Activated CD4-positive, alpha-beta T cell treated with anti-CD3 and anti-CD28 coated beads, Interleukin-2, amount 10 ng/mL, durations not matched to agents 7 days and 5 days (primary cell): ENCODE data around the gene MIER1. TPM values are rescaled to one million over a fixed set of nuclear protein-coding genes. Genes with fewer than 3 reads are reported as not detected.

ENCODE experiments used
- CTCF ChIA-PET: fragments of 350-600 bp; sonication (Branson Sonifier 250); formaldehyde crosslinking; loops from one replicate; lab custom pipeline; 2021; ENCODE audit warnings: antibody characterized with exemption; lab: Charles Lee
- POLR2A ChIA-PET: fragments of 350-600 bp; sonication (Branson Sonifier 250); formaldehyde crosslinking; loops from one replicate; lab custom pipeline; 2021; ENCODE audit warnings: antibody characterized with exemption; lab: Charles Lee
- DNase-seq: peaks from one replicate; pipeline ENCODE4 v3.0.0-alpha.2; 2020
- H3K27ac Mint-ChIP-seq: one replicate; pipeline ENCODE4 v1.8.0; 2021; ENCODE audit warnings: mild to moderate bottlenecking, moderate library complexity, mixed read lengths
- H3K27me3 Mint-ChIP-seq: one replicate; pipeline ENCODE4 v1.8.0; 2021; ENCODE audit warnings: mixed read lengths
- H3K36me3 Mint-ChIP-seq: one replicate; pipeline ENCODE4 v1.8.0; 2021; ENCODE audit warnings: low read depth, mixed read lengths
- H3K4me1 Mint-ChIP-seq: one replicate; pipeline ENCODE4 v1.8.0; 2021; ENCODE audit warnings: mixed read lengths
- H3K4me3 Mint-ChIP-seq: one replicate; pipeline ENCODE4 v1.8.0; 2021; ENCODE audit warnings: mild to moderate bottlenecking, moderate library complexity, mixed read lengths
- H3K9me3 Mint-ChIP-seq: one replicate; pipeline ENCODE4 v1.8.0; 2021; ENCODE audit warnings: mixed read lengths
- total RNA-seq, 2 experiments: library from RNA; stranded (reverse); gene quantifications; one replicate each; pipeline ENCODE4 v1.2.3, GENCODE V29; 2021

MIER1 gene
- total RNA-seq, 2 experiments from 2014 or later = 54.2 to 56.9 TPM

DNA sequence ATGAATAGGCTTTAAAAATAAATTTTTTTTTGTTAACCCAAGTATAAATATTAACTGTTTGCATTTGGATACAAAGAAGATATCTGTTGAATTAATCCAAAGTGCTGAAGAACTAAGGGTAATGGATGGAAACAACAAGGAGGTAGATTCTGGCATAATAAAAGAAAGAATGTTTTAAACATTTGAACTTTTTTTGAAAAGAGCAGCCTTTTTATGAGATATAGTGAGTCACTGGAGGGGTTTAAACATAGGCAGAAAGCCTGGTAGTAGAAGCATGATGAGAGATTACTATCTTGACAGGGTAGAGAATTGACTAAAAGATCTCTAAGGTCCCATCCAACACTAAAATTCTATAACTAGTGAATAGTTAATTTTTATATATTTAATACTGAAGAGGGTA is 2.7 kb downstream of the MIER1 start:
- Mint-ChIP-seq H3K4me3 (no peak overlapping the region), H3K9me3 (no peaks in the 10 kb centered on the region), H3K27ac (no peak overlapping the region), H3K27me3 (no peaks in the 10 kb centered on the region), H3K36me3 (peaks cover 16% of the 10 kb centered on the region), H3K4me1 (peaks cover 52% of the 10 kb centered on the region)
- POLR2A ChIA-PET = no interaction called here
- CTCF ChIA-PET = no interaction called here
- DNase-seq = no peak

DNA sequence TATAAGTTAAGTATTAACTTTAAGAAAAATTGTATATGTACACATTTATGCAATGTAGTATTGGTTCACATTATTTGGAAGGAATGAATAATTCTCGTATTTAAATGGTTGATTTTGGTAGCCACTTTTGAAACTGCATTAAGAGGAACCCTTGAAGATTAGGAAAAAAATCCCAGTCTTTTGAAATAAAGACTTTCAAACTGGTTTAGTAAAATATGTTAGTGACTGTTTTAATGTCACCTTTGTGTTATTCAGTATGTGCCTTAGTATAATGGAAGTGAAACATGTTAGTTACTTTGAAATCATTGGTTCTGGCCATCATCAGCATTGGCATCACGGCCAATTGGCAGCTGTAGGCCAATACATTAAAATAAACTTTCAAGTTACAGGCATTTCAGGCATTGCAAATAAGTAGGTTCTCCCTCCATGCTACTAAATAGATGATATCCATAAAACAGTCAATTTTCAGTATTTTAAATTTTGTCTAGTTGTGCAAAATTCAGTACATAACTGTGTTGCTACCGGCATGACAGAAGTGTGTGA is 4.4 kb downstream of the MIER1 start:
- ChIA-PET POLR2A (no interaction called here), CTCF (no interaction called here)
- Mint-ChIP-seq H3K36me3 (peaks cover 16% of the 10 kb centered on the region), H3K4me3 (peak overlapping the region; percentile 83), H3K4me1 (peaks cover 56% of the 10 kb centered on the region), H3K27ac (peak overlapping the region; percentile 89), H3K27me3 (no peaks in the 10 kb centered on the region), H3K9me3 (no peaks in the 10 kb centered on the region)
- no peak for DNase-seq

DNA sequence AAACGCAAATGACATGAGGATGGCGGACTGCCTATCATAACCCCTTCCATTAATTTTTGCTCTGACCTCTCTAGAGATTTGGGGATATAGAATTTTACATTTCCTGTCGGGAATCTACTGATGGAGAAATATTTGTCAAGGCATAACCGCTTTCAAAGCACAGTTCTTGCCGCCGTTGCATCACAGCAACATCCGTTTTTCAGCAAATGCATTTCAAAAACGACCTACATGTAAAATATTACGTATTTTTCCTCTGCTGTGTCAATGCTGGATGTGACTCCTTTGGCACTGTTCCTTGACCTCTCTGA is 4.9 kb downstream of the MIER1 start:
- H3K27ac Mint-ChIP-seq = peak overlapping the region; percentile 89
- POLR2A ChIA-PET = no interaction called here
- peaks cover 16% of the 10 kb centered on the region for H3K36me3 Mint-ChIP-seq
- H3K4me3 Mint-ChIP-seq = peak overlapping the region; percentile 83
- H3K9me3 Mint-ChIP-seq = no peaks in the 10 kb centered on the region
- CTCF ChIA-PET = interaction anchor here (1.6 kb wide), 1 partner anchor 16 kb away, joined by 4 read pairs; no protein-coding TSS in a partner anchor
- H3K27me3 Mint-ChIP-seq = no peaks in the 10 kb centered on the region
- no peak for DNase-seq
- peaks cover 56% of the 10 kb centered on the region for H3K4me1 Mint-ChIP-seq

DNA sequence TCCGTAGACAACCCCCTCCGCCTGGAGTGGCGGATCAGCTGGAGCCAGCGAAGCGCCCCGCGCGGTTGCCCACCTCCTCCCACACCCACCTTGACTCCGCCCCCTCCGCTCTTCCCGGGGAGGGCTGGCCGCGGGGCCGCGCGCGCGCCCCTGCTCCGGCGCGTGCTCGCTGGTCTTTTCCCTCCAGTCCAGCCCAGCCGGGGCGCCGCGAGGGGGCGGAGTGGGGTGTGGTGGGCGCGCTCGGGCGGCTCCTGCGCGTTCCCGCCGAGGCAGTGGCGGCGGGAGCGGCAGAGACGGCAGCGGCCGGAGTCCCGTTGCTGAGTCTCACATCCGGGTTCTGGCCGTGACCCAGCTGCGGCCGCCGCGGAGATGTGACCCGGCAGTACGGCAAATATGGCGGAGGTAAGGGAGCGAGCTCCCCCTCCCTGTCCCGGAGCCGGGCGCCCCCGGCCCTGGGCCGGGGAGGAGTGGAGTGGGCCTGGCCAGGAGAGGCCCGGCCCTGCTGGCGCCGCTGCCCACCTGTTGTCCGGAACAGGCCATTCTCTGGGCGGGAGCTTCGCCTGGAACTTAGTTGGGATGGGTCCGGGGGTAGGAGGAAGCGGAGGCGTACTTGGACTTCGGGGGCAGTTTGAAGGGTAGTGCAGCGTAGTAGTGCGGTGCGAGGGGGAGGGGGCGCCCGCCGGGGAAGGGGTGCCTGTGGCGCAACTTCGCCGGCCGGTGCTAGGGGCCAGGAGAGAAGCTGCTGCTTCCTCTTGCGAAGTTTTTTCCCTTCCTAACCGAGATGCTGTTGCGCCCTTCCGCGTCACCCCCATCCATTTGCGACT is 5.4 kb downstream of the MIER1 start:
- Mint-ChIP-seq H3K27ac (peak overlapping the region; percentile 89), H3K4me1 (peaks cover 61% of the 10 kb centered on the region), H3K27me3 (no peaks in the 10 kb centered on the region), H3K9me3 (no peaks in the 10 kb centered on the region), H3K36me3 (peaks cover 16% of the 10 kb centered on the region), H3K4me3 (peak overlapping the region; percentile 83)
- peak; percentile 92 for DNase-seq
- ChIA-PET POLR2A (no interaction called here), CTCF (interaction anchor here (0.6 to 1.6 kb wide), 4 partner anchors 8 to 173 kb away, joined by 3 to 4 read pairs (median 3); no protein-coding TSS in a partner anchor)

DNA sequence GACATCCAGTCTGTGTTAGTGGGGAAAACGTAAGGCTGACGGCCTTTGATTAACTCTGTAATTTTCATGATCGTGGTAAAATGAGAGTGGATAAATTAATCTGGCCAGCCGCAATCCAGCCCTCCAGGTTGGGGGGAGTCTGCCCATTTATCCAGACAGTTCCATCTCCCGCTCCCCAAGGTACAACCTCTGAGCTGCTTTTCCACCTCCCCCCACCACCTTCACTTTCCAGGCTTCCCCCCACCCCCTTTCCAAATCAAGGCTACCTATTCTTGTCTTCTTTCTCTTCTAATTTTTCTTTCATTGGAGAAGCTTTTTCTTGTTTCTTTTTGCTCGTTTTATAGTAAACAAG is 6.0 kb downstream of the MIER1 start:
- peak overlapping the region; percentile 89 for H3K27ac Mint-ChIP-seq
- H3K27me3 Mint-ChIP-seq = no peaks in the 10 kb centered on the region
- H3K9me3 Mint-ChIP-seq = no peaks in the 10 kb centered on the region
- H3K4me3 Mint-ChIP-seq = peak overlapping the region; percentile 83
- peaks cover 64% of the 10 kb centered on the region for H3K4me1 Mint-ChIP-seq
- H3K36me3 Mint-ChIP-seq = peaks cover 19% of the 10 kb centered on the region
- ChIA-PET CTCF (interaction anchor here (0.6 to 1.6 kb wide), 3 partner anchors 7 to 100 kb away, joined by 3 to 4 read pairs (median 3); no protein-coding TSS in a partner anchor), POLR2A (no interaction called here)
- no peak for DNase-seq

DNA sequence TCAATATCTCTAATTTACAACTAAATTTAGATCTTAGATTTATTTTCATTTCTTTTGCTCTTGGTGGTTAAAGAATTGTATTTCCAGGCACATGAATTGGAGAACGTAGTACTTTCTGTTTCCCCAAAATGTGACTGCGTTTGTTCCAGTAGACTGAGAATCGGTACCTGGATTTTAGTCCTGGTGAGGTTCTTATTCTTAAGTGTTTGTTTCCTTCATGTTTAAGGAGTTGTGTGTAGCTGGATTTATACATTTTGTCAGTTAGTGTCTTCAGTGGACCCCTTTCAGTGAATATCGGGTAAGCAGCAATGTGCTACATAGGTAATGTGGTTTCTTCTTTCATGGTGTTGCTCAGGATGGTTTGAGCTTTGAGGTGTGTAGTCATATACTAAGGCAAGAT is 6.8 kb downstream of the MIER1 start:
- H3K4me3 Mint-ChIP-seq = peak overlapping the region; percentile 83
- H3K36me3 Mint-ChIP-seq = peaks cover 21% of the 10 kb centered on the region
- CTCF ChIA-PET = interaction anchor here (0.9 kb wide), 1 partner anchor 17 kb away, joined by 3 read pairs; no protein-coding TSS in a partner anchor
- H3K4me1 Mint-ChIP-seq = peaks cover 62% of the 10 kb centered on the region
- no peaks in the 10 kb centered on the region for H3K9me3 Mint-ChIP-seq
- peak; percentile 16 for DNase-seq
- peak overlapping the region; percentile 89 for H3K27ac Mint-ChIP-seq
- POLR2A ChIA-PET = no interaction called here
- H3K27me3 Mint-ChIP-seq = no peaks in the 10 kb centered on the region

DNA sequence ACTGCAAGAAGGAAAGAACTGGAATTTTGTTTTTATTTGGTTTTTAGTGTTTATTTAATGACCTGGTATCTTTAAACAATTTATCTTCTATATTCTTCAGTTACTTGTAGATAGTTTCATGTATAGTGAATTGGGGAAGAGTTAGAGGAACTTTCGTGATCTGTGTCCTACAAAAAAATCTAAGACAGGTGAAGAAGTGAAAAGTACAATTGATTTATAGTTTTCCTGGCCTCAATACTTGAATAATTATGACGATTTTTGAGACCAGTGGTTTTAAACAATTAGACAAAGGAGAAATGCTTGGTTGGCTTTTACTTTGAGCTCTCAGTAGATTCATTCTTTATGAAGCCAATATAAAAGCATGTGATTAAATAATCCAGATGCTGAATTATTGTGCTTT is 7.5 kb downstream of the MIER1 start:
- Mint-ChIP-seq H3K4me1 (peaks cover 62% of the 10 kb centered on the region), H3K9me3 (no peaks in the 10 kb centered on the region), H3K4me3 (peak overlapping the region; percentile 83), H3K36me3 (peaks cover 21% of the 10 kb centered on the region), H3K27me3 (no peaks in the 10 kb centered on the region), H3K27ac (peak overlapping the region; percentile 38)
- CTCF ChIA-PET = interaction anchor here (0.6 to 1.0 kb wide), 3 partner anchors 15 to 333 kb away, joined by 3 read pairs; no protein-coding TSS in a partner anchor
- no peak for DNase-seq
- POLR2A ChIA-PET = no interaction called here

DNA sequence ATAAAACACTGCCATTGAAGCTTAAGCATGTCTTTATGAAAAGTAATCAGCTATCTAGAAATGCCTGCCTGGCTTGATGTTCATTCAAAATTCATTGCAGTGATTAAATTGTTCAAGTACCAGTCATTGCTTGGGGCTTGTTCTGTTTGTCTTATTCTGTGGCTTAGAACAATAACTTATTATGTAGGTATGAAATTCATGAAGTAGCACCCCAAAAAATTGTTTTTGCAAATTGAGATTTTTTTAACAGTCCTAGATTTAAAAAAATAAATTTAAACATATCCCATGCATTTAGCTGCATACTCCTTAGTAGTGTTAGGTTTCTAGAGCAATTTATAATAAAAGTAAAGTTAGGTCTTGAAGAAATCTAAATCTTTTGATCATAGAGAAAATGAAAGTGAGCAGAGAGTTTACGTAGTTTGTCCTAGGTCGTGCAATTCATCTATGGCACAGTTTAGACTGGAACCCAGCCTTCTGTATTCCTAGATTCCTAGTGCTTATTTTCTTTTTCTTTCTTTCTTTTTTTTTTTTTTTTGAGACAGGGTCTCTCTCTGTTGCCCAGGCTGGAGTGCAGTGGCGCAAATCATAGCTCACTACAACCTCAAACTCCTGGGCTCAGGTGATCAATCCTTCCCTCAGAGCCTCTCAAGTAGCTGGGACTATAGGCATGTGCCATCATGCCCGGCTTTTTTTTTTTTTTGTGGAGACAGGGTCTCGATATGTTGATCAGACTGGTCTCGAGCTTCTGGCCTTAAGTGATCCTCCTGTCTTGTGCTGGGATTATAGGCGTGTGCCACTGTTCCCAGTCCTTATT is 9.3 kb downstream of the MIER1 start:
- DNase-seq = no peak
- Mint-ChIP-seq H3K9me3 (no peaks in the 10 kb centered on the region), H3K4me3 (peak overlapping the region; percentile 83), H3K27ac (peak overlapping the region; percentile 90), H3K27me3 (no peaks in the 10 kb centered on the region), H3K4me1 (peaks cover 63% of the 10 kb centered on the region), H3K36me3 (peaks cover 14% of the 10 kb centered on the region)
- ChIA-PET POLR2A (interaction anchor here (0.6 kb wide), 1 partner anchor 370 kb away, joined by 3 read pairs; no protein-coding TSS in a partner anchor), CTCF (no interaction called here)

DNA sequence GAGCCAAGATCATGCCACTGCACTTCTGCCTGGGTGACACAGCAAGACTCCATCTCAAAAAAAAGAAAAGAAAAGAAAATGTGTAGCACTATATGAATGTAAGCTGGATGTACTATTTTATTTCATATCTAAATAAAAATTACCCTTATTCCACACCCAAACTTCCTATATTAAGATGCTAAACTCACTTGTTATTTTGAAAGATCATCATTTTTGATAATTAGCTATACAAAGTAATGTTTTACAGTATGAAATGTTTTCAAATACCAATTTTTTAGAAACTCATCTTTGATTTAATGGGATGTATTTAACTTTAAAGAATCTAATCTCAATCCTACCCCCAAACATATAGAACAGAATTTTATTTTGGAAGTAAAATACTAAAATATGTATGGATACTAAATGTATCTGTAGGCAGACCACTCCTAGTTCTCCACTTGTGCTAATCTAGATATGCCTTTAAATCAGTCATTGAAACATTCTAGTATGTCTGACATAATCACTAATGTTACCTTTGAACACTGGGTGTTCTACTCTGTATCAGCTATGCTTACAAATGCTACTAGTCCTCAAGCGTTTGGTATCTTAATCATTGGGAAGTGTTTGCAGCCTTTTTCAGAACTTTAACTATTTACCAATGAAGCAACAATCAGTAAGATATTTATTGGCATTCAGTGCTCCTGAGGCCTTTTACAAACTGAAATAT is 12.9 kb downstream of the MIER1 start:
- Mint-ChIP-seq H3K9me3 (no peaks in the 10 kb centered on the region), H3K36me3 (peaks cover 26% of the 10 kb centered on the region), H3K4me1 (peaks cover 77% of the 10 kb centered on the region), H3K27me3 (no peaks in the 10 kb centered on the region), H3K27ac (no peak overlapping the region), H3K4me3 (no peak overlapping the region)
- ChIA-PET CTCF (interaction anchor here (0.6 to 1.9 kb wide), 3 partner anchors 7 to 12 kb away, joined by 3 to 7 read pairs (median 3); no protein-coding TSS in a partner anchor), POLR2A (no interaction called here)
- no peak for DNase-seq

DNA sequence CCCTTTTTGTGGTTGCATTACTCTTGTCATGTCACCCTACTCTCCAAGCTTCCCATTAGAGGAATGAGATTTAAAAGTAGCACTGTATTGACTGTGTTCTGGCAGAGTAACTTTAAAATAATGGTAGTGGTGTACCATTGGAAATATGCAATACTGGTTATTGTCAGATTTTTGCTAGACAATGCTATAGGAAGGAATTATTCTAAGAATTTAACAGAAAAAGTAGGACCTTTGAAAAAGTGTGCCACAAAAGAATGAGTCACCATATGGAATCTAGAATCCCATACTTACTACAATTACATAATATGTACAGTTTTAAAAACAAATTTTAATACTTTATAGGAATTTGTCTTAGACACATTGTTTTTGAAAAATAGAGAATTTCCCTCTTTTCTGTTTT is 13.8 kb downstream of the MIER1 start:
- CTCF ChIA-PET = interaction anchor here (0.9 to 1.9 kb wide), 2 partner anchors 8 to 9 kb away, joined by 3 to 7 read pairs; no protein-coding TSS in a partner anchor
- POLR2A ChIA-PET = no interaction called here
- Mint-ChIP-seq H3K4me1 (peaks cover 74% of the 10 kb centered on the region), H3K27me3 (no peaks in the 10 kb centered on the region), H3K27ac (no peak overlapping the region), H3K9me3 (no peaks in the 10 kb centered on the region), H3K36me3 (peaks cover 29% of the 10 kb centered on the region), H3K4me3 (no peak overlapping the region)
- DNase-seq = no peak

DNA sequence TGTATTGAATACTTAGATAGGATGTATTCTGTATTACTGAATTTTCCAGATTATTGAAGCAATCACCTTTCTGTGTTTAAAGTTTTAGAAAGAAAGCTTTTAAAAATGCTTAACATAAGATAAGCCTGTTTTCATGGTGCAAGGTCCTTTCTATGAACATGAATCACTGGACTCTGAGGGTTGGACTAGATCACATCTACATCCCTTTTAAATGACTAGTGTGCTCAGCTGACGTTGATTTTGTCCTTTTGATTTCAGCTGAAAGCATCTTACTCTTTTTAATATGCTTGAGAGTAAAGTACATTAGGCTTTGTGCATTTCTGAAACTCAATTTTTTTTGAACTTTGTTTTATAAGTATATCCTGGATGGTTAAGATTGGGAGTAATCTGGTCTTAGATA is 16.2 kb downstream of the MIER1 start:
- POLR2A ChIA-PET = no interaction called here
- Mint-ChIP-seq H3K4me3 (no peak overlapping the region), H3K4me1 (peaks cover 59% of the 10 kb centered on the region), H3K9me3 (no peaks in the 10 kb centered on the region), H3K27ac (no peak overlapping the region), H3K36me3 (peaks cover 31% of the 10 kb centered on the region), H3K27me3 (no peaks in the 10 kb centered on the region)
- CTCF ChIA-PET = no interaction called here
- DNase-seq = no peak

DNA sequence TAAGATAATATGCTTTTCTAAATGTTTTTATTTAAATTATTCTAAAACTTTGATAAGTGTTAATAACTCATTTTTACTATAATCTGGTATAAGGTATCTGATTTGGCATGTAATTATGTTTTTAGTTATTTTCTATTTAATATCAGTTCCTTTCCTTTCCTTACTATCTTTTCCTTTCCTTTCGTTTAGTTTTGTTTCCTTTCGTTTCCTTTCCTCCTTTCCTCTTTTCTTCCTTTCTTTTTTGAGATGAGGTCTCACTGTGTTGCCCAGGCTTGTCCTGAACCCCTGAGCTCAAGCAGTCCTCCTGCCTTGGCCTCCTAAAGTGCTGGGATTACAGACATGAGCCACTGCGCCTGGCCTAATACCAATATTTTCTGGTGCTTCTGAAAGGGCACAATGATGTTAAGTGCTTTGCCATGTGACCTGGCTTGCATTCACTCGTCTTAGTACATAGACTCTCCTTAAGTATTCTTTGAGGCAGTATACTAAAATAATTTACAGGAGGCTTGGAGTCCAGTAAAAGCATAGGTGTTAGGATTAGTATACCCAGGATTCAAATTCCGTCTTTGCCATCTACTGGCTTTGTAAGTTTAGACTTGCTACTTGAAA is 18.7 kb downstream of the MIER1 start:
- H3K27ac Mint-ChIP-seq = peak overlapping the region; percentile 76
- H3K4me1 Mint-ChIP-seq = peaks cover 56% of the 10 kb centered on the region
- POLR2A ChIA-PET = no interaction called here
- CTCF ChIA-PET = no interaction called here
- peaks cover 52% of the 10 kb centered on the region for H3K36me3 Mint-ChIP-seq
- no peaks in the 10 kb centered on the region for H3K9me3 Mint-ChIP-seq
- no peak for DNase-seq
- H3K27me3 Mint-ChIP-seq = no peaks in the 10 kb centered on the region
- no peak overlapping the region for H3K4me3 Mint-ChIP-seq
